Daoy (cell line): ENCODE data around the gene TRPV2. TPM values are rescaled to one million over a fixed set of nuclear protein-coding genes. Genes with fewer than 3 reads are reported as not detected.
A peak's percentile ranks its signal among the peaks of the same experiment; 100 is the strongest.
"Not testable (repeated sequence)": the region's sequence is repeated elsewhere in the genome, so short reads cannot be mapped to it uniquely, and the experiment has no call there.

Source experiments
- DNase-seq: peaks from one replicate; pipeline ENCODE4 v3.0.0-alpha.2; 2015; ENCODE audit warnings: low read depth
- total RNA-seq: library from RNA; depleted of rRNA; stranded (reverse); fragments of >200 nt; shearing (Covaris generic); gene quantifications from 2 replicates; pipeline ENCODE4 v1.2.3, GENCODE V29; 2014; rRNA removed

Gene TRPV2
- total RNA-seq: 0.06 and 2.3 TPM in 2 replicates

GRCh38 chr17:16415031-16415924, at the start of gene TRPV2:
Gene TRPV2, plus strand, starts transcription at chr17:16415571. Its CDS starts 2,098 bp downstream, at chr17:16417669.
- no peak for DNase-seq

DNA sequence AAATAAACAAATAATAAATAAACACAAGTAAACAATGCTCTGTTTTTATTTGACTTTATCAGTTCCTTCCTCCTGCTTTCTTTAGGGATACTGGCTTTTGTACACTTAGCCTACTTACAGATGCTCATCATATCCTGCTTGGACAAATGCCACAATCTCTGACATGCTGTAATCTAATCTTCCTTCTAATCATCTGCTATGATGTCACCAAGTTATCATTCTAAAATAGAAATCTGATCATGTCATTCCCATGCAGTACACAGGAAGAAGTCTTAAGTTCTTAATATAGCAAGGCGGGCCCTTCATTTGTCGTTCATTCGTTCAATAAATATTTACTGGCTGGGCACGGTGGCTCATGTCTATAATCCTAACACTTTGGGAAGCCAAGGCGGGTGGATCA, 43.6 kb upstream of the TRPV2 start:
- peak; percentile 67 for DNase-seq

DNA sequence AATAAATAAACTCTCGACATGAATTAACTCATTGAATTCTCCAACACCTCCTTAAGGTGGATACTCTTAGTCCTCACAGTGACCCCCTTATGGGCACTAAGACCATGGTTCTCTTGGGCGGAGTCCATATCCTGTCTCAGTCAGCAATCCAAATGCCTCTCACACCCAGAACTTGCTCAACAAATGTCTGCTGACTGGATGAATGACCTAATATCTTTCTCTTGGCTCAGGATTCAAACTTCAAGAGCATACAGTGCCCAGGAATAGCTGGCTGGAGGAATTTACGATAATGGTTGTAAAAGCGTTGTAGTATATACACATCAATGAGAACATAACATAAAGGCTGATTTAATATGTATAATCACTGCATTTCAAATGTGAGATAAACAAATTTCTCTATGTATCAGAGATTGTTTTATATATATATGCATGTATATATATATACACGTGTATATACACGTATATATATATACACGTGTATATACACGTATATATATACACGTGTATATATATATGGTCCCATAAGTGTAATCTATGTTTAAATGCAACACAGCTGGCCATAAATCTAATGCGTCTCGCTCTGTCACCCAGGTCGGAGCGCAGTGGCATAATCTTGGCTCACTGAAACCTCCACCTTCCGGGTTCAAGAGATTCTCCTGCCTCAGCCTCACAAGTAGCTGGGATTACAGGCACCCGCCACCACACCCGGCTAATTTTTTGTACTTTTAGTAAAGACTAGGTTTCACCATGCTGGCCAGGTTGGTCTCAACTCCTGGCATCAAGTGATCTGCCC, 41.0 kb upstream of the TRPV2 start:
- peak; percentile 22 for DNase-seq

- DNase-seq: no peak
Observed at GRCh38 chr17:16377941-16378341, 37.4 kb upstream of the TRPV2 start.

- DNase-seq: no peak
Observed at GRCh38 chr17:16378636-16379282, 36.6 kb upstream of the TRPV2 start.

GRCh38 chr17:16379654-16380053, 35.7 kb upstream of the TRPV2 start:
- no peak for DNase-seq

DNA sequence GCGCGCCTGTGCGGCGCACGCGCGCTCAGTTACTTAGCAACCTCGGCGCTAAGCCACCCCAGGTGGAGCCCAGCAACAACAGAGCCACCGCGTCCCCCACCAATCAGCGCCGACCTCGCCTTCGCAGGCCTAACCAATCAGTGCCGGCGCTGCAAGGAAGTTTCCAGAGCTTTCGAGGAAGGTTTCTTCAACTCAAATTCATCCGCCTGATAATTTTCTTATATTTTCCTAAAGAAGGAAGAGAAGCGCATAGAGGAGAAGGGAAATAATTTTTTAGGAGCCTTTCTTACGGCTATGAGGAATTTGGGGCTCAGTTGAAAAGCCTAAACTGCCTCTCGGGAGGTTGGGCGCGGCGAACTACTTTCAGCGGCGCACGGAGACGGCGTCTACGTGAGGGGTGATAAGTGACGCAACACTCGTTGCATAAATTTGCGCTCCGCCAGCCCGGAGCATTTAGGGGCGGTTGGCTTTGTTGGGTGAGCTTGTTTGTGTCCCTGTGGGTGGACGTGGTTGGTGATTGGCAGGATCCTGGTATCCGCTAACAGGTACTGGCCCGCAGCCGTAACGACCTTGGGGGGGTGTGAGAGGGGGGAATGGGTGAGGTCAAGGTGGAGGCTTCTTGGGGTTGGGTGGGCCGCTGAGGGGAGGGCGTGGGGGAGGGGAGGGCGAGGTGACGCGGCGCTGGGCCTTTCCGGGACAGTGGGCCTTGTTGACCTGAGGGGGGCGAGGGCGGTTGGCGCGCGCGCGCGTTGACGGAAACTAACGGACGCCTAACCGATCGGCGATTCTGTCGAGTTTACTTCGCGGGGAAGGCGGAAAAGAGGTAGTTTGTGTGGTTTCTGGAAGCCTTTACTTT, 34.5 kb upstream of the TRPV2 start, which contains the start of gene UBB:
Gene UBB, plus strand, starts transcription at position 452 of the 856 bp plus-strand sequence. CDS start 817 bp downstream, outside the sequence.
- peak; percentile 98 for DNase-seq

GRCh38 chr17:16381496-16381820, 33.9 kb upstream of the TRPV2 start:
- DNase-seq: no peak

DNA sequence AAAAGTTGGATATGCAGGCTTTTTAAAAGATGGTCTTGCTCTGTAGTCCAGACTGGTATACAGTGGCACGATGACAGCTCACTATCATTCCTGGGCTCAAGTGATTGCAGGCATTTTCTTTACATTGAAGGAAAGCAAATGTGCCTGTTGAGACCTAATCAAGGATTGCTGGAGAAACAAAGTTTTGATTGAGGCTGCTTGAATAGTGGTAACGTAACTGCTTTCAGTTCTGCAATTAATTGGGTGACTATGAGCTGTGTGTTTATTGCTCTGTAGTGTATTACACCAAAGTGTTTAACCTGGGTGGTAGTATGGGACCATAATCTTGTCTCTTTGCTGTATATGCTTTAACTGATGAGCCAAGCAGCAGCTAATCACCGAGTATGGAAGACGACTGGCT, 32.2 kb upstream of the TRPV2 start:
- DNase-seq: no peak

GRCh38 chr17:16383772-16384287, 31.5 kb upstream of the TRPV2 start:
- DNase-seq: no peak

- DNase-seq: no peak
Observed at GRCh38 chr17:16384557-16384956, 30.8 kb upstream of the TRPV2 start.

DNA sequence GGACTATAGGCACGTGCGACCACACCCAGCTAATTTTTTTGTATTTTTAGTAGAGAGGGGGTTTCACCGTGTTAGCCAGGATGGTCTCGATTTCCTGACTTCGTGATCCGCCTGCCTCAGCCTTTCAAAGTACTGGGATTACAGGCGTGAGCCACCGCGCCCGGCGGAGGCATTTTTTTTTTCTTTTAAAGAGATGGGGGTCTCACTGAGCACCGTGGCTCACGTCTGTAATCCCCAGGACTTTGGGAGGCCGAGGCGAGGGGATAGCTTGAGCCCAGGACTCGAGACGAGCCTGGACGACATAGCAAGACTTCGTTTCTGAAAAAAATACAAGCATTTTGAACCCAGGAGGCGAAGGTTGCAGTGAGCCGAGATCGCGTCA, 29.3 kb upstream of the TRPV2 start:
- not testable (repeated sequence) for DNase-seq

DNA sequence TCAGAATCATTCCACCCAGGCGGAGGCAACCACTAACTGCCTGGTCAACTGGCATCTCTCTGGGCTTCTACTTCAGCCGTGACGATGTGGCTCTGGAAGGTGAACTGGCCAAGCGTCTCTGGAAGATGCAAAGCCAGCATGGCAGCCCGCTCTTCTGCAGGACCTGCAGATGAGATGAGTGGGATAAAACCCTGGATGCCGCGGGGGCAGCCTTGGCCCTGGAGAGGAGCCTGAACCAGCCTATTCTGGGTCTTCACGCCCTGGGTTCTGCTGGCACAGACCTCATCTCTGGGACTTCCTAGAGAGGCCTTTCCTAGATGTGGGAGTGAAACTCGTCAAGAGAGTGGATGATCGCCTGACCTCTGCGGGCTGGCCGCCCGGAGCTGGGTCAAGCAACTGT, 23.9 kb upstream of the TRPV2 start:
- DNase-seq: no peak

GRCh38 chr17:16392491-16392890, 22.9 kb upstream of the TRPV2 start:
- DNase-seq: not testable (repeated sequence)

DNA sequence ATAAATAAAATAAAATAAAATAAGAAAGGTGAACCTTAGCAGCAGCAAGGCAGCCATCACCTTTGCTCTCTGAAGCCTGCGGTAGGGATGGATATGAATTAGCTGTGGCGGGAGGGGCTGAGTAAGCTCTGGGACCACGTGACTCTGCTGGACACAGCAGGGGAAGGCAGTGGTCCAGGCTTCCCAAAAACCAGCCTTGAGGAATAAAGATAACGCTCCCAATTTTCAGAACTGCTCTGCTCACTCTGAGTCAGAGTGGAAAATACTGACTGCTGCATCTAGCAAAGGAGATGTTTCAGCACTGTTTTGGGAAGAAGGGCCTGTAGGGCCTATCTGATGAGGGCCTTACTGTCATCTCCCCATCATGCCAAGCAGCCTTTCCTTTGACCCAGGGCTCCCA, 19.5 kb upstream of the TRPV2 start:
- DNase-seq: not testable (repeated sequence)

DNA sequence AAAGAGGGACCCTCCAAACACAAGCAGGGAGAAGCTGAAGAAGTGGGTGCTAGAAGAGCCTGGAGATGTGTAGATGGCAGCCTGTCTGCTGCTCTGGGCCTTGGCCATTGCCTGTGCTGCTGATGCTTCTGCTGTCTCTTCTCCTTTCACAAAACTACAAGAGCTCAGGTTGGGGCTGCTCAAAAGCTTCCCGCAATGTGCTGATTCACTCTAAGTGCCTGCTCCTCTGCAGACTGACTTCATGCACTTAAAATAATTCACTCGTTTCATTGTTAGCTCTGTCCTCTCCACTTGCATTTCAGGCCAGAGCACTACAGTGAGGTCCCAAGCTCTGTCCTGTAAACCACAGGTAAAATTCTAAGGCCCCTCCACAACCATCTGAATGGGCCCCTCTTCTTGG, 18.7 kb upstream of the TRPV2 start:
- DNase-seq: not testable (repeated sequence)

- DNase-seq: no peak
Observed at GRCh38 chr17:16398270-16399267, 16.8 kb upstream of the TRPV2 start.

DNA sequence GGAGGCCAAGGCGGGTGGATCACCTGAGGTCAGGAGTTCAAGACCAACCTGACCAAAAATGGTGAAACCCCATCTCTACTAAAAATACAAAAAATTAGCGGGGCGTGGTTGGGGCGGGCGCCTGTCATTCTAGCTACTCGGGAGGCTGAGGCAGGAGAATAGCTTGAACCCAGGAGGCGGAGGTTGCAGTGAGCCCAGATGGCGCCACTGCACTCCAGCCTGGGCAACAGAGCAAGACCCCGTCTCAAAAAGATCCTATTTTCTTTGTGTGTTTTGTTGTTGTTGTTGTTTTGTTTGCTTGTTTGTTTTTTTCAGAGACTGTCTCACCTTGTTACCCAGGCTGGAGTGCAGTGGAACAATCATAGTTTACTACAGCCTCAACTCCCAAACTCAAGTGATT, 11.5 kb upstream of the TRPV2 start:
- DNase-seq: not testable (repeated sequence)

GRCh38 chr17:16406742-16407674, 8.4 kb upstream of the TRPV2 start:
- peak; percentile 40 for DNase-seq
